IPS DF 19.7 (cell line): Measurements from ENCODE around the gene NTHL1.

ENCODE experiments used
- DNase-seq: peaks from one replicate; pipeline ENCODE4 v3.0.0-alpha.2; 2013; ENCODE audit warnings: low read depth, low spot score

The NTHL1 gene

DNA sequence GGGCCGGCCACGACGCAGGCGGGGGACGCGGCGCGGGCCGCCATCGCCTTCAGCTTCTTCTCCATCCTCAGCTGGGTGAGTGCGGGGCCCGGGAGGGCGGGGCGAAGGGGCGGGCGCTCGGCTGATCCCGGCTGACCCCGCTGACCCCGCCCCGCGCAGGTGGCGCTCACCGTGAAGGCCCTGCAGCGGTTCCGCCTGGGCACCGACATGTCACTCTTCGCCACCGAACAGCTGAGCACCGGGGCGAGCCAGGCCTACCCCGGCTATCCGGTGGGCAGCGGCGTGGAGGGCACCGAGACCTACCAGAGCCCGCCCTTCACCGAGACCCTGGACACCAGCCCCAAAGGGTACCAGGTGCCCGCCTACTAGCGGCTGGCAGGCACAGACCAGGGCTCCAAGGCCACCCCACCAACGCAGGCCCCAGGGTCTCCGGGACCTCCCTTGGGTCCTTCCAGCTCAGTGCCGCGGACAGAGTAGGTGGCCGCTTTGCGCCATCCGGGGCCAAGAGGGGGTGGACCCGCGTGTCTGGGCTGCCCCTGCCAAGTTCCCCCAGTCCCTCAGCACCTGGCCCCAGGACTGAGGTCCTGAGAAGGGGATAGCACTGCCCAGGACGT is 54.8 kb downstream of the NTHL1 start:
- no peak for DNase-seq

DNA sequence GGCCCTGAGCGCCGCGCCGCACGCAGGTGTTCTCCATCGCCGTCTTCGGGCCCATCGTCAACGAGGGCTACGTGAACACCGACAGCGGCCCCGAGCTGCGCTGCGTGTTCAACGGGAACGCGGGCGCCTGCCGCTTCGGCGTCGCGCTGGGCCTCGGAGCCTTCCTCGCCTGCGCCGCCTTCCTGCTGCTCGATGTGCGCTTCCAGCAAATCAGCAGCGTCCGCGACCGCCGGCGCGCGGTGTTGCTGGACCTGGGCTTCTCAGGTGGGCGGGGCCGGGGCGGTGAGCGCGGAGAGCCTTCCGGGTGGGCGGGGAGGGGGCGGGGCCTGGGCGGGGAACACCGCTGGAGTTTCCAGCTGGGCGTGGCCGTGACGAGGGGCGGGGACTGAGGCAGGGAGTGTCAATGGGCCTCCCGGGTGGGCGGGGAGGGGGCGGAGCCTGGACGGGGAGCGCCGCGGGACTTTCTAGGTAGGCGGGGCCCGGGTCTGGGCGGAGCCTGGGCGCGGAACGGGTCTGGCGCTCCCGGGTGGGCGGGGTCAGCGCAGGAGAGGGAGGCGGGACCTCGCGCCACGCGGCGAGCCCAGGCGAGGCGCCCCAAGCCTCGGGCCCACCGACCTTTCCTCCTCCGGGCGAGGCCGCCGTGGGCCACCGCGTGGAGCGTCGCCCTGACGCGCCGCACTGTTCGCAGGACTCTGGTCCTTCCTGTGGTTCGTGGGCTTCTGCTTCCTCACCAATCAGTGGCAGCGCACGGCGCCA is 55.5 kb downstream of the NTHL1 start:
- DNase-seq, result no peak

- no peak for DNase-seq
Observed at GRCh38 chr16:1991588-1991947, 56.1 kb downstream of the NTHL1 start.

- no peak for DNase-seq
Observed at GRCh38 chr16:1991135-1991551, 56.5 kb downstream of the NTHL1 start.

DNA sequence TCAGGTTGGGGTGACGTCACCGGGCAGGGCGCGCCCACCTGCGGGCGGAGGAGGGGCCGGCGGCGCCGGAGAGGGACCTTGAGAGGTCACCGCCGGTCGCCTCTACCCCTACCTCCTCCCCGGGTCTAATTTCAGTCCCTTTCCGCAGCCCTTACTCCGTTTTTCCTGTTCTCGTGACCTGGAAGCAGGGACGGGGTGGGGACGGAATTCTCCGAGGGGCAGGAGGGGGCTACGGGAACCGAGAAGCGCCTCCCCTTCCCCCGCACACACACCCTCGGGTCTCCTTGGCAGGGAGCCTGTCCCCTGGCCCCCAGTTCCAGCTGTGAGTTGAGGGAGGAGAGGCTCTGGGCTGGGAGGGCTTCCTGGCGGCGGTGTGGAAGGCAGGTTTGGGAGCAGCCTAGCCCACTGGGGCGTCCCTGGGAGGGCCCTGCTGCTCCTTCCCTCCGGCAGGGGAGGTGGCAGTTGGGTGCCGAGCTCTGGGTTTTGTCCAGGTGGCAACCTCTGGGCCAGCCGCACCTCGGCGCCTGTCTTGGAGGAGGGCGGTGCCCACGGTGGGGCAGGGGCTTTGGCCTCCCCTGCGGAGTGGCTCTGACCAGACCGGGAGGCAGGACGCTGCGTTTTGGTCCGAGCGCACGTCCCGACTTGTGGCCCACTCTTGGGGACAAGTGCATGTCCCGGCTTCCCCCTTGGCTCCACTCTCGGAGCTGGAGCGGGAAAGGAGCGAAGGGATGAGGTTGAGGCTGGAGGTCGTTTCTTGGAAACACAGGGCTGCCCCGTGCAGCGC is 57.1 kb downstream of the NTHL1 start:
- DNase-seq, result no peak

- no peak for DNase-seq
Observed at GRCh38 chr16:1990101-1990350, 57.6 kb downstream of the NTHL1 start.
